GM21515 (cell line): ENCODE measurements around the gene NAALADL2.
"Not testable (repeated sequence)": the region's sequence is repeated elsewhere in the genome, so short reads cannot be mapped to it uniquely, and the experiment has no call there.

Experiments
- ATAC-seq: cut with Tn5 transposase; IDR thresholded peaks from one replicate; pipeline ENCODE4 v1.9.1; 2021; ENCODE audit not compliant: unreplicated experiment

Gene NAALADL2

DNA sequence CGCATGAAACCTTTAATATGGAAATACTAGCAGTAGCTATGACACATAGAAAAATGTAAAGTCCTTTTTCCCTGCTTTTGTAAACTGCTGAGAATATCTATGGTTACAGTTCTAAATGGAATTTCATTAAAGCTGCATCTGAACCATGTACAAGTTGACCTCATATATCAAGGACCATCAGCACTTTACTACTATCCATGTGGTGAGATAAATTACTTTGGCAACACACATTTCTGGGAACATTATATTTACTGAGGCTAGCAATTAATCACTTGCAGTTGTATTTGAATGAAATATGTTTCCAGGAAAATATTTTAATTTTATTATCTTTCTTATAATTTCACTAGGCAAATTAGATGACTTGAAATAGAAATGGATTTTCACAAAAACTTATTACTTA lies 545.5 kb downstream of the NAALADL2 start:
- no peak for ATAC-seq

DNA sequence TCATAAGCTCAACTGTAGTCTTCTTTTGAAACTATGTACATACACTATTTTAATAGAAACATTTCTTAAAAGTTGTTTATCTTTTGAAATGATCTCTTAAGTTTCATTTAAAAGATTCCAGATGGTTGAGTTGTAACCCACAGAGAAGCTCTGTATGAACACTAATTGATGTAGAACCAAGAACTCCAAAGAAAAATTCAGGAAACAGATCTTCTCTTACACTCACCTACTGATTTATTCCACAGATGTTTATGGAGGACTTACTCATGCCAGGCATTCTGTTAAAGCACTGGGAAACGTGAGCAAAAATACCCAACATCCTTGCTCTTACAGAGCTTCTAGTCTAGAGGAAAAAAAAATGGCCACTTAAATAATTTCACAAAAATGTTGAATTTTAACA lies 551.1 kb downstream of the NAALADL2 start:
- ATAC-seq = no peak

DNA sequence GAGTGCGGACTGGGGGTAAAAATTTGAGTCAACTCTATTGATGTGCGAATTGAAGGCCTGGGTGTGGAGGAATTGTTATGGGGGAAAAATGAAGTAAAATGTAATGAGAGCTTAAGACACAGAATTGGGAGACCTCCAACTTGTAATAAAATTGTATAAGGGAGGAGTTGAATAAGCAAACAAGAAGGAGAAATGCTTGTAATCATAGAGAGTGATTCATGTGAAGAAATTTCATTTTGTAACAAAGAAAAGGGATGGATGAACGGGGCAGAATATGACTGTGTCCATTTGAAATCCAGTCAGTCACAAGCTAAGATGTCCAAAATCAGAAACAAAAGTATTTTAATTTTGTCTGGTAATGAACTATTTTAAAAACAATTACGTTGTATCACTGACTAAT lies 552.3 kb downstream of the NAALADL2 start:
- no peak for ATAC-seq

DNA sequence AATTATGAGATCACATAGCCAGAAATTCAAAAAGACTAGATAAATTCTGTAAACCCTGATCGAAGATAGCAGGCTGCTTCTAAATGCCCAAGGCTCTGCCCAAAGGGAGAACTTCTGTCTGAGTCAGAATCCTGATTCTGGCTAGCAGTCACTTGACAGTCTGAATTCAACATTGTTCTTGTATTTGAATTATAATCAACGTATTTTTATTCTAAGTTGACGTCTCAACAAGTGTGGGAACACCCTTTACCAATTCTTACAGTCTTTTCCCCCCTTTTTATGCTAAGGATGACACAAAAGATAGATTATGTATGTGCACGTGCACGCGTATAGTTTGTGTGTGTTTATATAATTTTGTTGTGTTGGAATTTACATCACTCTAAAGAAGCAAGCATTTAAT lies 552.8 kb downstream of the NAALADL2 start:
- ATAC-seq = no peak

DNA sequence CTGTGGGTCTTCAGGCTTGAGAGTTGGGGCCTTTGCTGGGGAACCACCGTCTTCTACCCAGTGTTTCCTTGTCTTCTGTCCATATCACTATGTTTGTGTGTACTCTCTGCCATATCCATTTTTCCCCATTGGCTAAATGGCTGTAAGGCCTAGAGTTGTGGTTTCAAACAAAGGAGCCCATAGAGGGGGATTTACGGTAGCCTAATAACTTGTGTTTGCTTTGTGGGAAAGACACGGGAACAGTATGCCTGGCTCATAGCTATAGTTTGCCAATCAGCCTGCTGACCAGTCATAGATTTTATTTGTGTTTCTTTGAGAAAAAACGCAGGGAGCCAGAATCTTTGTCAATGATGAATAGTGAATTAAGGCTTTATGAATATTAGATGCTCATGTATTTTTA lies 554.8 kb downstream of the NAALADL2 start:
- no peak for ATAC-seq

DNA sequence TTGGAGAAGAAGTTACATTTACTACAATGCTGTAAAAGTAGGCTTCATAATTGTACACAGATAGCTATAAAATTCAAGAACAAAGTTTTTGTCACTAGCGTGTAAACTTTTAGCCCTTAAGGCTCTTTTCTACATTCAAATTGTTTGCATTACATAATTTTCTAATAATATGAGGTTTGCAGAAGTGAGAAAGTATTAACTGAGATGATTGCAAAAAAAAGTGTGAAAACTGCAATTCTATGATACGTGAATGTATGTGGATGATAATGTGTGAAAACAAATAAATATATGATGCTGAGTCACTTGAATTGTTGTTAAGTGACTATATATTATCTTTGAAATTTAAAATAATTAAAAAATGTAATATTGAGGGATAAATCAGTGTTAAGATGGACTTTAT lies 557.5 kb downstream of the NAALADL2 start:
- no peak for ATAC-seq

DNA sequence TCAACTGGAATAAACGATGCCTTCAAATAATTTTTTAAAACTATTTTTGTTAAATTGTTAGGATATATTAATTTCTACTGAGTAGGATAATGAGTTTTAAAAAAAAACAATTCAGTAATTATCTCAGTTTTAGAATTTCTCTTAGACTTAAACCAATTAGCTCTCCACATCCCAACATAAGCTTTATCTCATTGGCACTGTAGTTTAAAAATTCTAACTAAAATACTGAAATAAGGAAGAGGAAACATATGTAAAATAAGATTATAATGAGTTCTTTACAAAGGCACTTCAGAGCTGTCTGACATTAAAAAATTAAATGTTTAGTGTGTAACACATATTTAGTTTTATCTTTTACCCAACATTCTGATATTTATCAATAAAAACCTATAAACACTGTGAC lies 558.3 kb downstream of the NAALADL2 start:
- no peak for ATAC-seq

DNA sequence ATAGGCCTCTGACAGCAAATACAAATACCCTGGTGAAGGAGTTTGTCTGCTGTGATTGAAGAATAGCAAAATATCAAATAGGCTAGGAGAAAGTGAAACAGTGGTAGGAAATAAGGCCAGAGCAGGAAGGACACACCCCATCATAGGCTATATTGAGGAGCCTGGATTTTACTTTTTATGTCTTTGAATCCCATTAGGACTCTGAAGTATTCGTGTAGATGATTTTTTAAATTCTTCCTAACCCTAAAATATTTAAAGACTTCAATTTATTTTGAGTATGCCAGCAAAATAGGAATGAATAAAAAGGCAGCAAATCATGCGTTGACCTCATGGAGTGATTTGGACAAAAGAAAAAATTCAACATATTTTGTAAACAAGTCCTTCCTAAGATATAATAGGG lies 562.8 kb downstream of the NAALADL2 start:
- ATAC-seq = no peak

DNA sequence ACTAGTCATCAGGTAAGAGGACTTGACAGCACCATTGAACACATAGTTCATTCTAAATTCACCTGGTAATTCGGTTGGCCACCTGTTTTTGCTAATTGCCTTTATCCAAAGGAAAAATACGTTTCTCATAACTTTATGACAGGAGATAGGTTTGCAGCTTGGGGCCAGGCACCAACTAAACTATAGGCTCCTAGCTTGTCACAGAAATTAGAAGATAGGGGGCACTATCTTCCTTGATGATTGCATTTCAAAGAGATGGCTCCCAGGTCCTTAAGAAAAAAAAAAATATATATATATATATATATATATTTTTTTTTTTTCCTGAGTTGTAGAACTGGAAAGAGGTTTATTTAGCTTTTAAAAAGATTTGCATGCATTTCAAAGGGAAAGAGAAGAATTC lies 563.6 kb downstream of the NAALADL2 start:
- no peak for ATAC-seq

DNA sequence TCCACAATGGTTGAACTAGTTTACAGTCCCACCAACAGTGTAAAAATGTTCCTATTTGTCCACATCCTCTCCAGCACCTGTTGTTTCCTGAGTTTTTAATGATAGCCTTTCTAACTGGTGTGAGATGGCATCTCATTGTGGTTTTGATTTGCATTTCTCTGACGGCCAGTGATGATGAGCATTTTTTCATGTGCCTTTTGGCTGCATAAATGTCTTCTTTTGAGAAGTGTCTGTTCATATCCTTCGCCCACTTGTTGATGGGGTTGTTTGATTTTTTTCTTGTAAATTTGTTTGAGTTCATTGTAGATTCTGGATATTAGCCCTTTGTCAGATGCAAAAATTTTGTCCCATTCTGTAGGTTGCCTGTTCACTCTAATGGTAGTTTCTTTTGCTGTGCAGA lies 564.7 kb downstream of the NAALADL2 start:
- ATAC-seq = not testable (repeated sequence)

DNA sequence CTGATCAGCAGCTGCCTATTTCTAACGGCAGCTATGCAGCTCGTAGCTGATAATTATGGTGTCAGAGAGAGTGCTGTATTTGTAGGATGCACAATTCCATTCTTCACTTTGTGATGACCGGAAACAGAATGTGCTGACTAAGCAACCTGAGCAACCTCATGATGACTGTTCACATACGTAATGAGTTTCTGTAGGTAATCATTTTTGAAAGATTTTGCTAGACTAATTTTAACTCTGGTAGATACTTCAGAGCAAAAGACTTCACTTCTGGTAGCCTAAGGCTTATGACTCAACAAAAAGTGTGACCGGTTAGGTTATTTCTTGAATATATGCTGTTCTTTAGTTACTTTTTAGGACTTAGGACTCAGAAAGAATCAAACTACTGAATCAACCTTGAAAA lies 567.7 kb downstream of the NAALADL2 start:
- ATAC-seq = no peak

DNA sequence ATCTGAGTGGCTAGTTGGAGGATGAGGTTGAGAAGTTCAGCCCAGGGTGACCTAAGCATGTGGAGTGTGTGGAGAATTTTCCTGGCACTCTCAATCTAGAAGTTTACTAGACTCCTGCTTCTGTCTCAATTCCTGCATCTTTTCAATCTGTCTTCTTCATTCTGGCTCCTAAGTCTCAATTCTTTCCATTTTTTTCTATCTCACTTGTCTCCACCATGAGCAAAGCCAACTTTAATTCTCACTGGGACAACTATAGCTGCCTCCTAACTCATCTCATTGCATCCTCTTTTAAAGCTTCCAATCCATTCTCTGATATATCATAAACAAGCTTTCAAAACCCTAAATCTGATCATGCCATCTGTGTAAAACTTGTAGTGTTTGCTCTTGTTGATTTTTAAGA lies 569.3 kb downstream of the NAALADL2 start:
- ATAC-seq = no peak

DNA sequence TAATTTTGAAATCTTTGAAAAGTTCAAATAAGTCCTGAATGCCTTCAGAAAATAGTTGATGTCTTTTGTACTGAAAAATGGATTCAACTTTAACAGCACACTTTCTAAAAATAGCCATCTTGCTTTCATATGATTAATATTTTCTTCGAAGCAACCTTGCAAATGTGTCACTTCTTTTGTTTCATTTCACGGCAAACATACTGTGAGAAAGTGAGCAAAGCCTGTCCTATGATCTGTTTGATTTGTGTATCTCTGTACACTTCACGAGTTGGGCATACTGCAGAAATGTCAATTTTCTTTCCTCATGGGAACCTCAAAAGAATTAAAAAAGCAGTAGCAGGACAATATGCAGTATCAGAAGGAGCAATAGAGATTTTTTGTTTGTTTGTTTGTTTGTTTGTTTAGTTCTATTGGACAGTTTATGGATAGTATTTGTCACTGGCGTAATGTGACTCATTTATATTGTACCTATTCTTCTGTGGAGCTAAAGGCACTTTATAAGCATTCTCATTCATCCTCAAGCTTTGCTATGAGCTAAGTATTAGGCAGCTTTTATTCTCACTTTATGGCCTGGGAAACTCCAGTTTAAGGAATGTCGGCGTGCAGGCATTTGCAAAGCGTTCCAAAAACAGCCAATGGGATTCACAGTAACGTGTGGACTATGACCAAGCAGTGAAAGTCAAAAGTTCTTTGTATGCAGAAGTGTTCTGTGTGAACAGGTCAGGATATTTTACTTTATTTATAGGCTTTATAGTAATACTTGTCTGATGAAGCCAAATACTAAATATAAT lies 572.0 kb downstream of the NAALADL2 start:
- no peak for ATAC-seq

DNA sequence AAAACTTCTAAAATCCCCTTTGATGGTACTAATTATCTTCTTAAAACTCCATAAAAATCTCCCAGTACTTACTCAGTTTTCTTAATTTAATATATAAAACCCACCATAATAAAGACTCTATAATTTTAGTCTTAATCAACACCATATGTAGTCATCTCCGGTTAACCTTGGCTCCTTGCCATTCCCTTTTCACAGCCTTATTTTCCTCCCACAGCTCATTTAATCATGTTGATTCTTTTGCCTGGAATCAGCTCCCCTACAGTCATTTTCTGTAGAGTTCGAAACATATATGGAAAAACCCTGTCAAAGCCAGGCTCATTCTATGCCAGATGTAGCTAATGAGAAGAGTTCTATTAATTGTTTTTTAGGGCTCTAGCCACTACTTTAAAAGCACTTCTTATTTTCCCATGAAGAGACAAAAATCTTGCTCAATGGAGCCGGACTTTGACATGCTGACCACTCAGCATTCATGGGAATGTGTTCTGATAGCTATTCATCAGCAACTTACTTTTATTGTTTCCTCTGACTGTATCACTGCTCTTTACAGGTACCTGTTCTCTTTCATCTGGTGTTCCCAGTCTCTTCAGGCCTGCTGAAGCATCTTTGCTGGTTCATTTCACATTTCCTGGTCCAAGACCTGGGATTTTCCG lies 573.4 kb downstream of the NAALADL2 start:
- no peak for ATAC-seq

DNA sequence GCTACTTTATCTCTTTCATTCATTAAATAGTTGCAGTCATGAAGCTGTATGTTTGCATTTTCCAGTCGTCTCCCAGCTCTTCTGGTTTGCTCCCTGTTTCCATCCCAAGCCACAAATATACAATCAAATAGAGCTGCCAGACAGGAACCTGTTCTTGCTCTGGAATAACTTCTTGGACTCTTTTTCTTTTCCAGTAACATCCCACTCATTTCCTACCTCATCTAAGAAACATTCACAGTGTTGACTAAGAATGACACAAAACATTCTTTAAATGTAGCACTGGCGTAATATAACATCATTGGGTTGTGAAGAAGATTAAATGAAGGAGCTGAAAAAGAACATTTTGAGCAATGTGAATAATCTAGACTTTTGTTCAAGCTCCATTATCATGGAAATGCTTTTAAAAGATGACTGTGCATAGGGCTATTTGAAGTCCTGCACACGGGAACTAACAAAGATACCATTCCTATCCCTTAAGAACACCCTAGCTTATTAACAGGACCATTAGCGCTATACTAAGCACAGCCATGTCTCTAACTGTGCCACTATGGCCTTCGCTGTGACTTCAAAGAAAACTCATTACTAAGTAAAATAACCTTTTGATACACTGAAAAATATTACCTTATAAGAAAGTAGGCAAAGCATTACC lies 574.0 kb downstream of the NAALADL2 start:
- ATAC-seq = no peak

DNA sequence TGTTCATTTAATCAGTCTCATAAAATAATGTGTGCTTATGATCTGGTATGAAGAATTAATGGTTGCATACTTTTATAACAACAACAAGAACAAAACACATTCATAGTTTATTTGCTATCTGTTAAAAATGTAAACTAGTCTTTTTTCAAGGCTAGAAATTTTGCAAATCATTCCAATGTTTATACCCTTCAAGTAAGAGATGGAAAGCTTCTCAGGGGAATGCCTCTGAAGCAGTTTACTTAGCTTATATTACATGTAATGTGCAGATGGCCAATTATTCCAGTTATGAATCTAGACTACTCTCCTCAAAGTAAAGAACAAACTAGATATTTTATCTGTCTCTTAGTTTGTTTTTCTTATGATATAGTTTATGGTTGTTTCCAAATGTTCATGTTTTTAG lies 575.4 kb downstream of the NAALADL2 start:
- no peak for ATAC-seq

DNA sequence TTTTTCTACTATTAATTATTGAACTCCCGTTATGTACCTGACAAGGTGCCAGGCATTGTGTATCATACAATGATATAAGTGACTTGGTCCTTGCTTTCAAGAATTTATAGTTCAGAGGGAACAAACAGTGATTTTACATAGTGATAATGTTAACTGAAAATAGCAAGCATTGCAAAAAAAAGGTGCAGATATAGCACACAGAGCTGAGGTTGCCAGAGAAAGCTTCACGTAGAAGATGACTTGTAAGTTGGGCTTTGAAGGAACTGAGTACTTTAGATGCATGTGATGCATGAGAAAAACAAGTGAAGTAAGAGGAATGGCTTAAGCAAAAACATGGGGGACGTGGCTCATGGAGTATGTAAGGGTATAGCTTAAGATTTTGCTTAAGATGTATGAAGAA lies 584.5 kb downstream of the NAALADL2 start:
- ATAC-seq = no peak

DNA sequence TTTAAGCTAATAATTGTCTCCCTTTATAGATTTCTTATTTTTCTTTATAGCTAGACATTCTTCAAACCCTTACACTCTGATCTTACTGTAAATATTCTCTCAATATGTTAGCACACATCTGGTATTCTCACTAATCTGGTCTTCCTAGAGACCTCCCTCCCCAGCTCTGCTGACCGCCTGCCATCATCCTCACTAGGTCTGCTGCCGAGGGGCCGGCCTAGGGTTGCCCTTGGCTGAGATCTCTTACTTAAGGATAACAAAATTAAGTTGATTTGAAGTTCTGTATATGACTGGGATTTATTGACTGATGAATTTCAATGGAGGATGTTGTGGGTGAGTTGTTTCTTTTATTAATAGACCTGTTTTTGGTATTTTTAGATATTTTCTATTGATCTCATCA lies 586.6 kb downstream of the NAALADL2 start:
- no peak for ATAC-seq

DNA sequence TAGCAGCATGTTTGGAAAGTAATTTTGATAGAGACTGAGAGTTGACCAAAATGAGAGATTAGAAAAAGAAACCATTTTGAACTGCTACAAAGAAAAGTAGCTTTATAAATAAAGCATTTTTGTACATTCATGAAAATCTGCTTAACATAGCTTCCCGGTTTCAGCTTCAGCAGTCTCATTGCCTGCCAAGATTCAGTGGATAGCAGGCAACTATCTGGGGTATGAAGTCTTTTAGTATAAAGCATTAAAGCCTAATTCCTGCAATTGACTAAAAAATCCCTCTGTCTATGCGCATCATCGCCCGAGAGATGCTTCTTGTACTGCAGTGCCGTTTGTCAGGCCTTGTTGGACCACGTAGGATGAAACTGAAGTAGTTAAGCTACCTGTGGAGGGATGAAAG lies 588.4 kb downstream of the NAALADL2 start:
- ATAC-seq = no peak

DNA sequence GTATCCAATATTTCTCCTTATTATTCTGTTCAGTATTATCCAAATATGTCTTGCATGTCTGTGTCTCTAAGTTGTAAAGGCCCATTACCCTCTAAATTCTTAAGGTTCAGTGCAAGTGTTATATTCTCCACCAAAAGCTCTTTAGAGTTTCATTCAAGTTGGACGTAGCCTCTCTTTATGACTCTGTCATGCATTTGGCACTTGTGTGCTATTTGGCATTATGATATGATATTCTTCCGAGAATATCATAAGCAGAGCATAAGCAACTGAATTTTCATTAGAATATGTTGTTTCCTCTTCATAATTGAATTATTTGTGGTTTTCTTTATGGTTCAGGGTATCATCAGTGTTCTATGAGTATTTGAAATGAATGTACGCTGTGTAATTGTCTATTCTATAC lies 594.2 kb downstream of the NAALADL2 start:
- ATAC-seq = no peak

DNA sequence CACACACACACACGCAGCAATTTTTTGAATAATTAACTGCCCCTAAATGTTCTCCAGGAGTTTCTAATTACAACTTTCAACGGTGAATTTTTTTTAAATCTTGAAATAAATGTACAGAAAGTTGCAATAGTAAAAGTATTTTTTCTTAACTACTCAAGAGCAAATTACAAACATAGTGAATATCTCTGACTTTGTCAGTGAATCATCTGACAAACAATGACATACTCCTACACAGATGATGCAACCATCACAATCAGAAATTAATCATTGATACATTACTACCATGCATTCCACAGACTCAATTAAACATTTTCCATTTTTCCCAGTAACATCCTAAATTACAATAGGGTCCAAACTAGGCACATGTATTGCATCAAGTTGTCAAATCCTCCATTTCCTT lies 597.3 kb downstream of the NAALADL2 start:
- no peak for ATAC-seq

DNA sequence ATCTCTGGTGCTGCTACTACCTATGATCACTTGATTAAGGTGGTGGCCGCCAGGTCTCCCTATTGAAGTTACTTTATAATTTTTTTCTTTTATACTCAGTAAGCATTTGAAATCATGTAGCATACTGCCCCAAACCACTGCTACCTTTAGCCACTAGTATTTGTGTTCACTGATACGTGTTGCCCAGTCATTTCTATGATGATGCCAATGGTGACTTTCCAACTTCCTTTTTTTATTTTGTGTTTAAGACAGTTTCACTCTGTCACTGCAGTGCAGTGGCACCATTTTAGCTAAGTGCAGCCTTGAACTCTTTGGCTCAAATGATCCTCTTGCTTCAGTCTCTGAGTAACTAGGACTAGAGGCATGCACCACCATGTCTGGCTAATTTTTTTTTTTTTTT lies 598.2 kb downstream of the NAALADL2 start:
- ATAC-seq = no peak
